G401.6 (cell line): ENCODE measurements around the gene CKAP2L.
"Not testable (repeated sequence)": the region's sequence is repeated elsewhere in the genome, so short reads cannot be mapped to it uniquely, and the experiment has no call there.

ENCODE experiments used
- FAIRE-seq: peaks from 2 replicates; lab custom pipeline; 2012; peaks lifted over from hg19 to GRCh38; lab: Jason Lieb, UNC

Gene CKAP2L

DNA sequence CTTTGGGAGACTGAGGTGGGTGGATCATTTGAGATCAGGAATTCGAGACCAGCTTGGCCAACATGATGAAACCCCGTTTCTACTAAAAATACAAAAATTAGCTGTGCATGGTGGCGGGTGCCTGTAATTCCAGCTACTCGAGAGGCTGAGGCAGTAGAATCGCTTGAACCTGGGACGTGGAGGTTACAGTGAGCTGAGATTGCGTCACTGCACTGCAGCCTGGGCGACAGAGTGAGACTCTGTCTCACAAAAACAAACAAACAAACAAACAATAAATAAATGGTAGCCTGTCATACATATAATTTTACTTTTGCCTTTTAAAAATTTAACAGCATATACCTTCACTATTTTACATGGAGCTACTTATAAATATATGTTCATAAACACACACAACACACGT, 57.5 kb downstream of the CKAP2L start:
- FAIRE-seq: not testable (repeated sequence)

DNA sequence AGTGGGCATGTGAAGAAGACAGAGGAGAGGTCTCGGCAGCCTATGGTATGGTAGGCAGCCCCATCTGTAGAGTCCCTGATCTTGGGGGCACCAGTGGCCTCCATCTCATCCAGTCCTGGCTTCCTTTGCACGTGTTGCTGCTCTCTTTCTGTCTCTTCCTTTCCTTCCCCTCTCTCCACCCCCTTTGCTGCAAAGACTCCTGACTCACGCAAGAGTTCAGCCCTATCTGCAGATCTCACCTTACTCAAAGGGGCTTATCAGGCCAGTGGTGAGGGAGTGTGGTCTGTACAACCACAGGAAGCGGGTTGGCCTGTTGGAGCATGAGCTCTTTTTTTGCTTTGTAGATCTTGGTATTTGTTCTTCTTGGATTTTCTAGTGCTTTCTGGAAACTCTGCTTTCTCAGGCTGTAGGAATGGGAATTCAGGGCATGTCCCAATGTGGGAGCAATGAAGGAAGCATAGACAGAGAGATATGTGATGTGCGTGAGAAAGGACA, 58.2 kb downstream of the CKAP2L start:
- no peak for FAIRE-seq

- no peak for FAIRE-seq
Measured at GRCh38 chr2:112705575-112705974, 58.8 kb downstream of the CKAP2L start.

- no peak for FAIRE-seq
Measured at GRCh38 chr2:112703684-112704083, 60.7 kb downstream of the CKAP2L start.

DNA sequence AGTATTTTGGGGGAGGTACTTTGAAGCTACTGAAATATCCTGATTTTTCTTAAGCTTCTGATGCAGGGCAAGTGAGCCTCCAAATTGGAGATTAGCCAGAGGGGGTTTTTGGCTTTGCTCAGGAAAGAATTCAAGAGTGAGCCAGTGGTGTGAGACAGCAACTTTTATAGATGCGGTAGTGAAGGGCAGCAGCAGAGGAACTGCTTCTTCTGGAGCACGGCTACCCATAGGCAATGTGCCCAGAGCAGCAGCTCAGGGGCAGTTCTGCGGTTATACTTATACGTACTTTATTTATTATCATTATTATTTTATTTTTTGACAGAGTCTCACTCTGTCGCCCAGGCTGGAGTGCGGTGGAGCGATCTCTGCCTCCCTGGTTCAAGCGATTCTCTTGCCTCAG, 63.4 kb downstream of the CKAP2L start:
- no peak for FAIRE-seq

- FAIRE-seq: no peak
Measured at GRCh38 chr2:112699984-112700667, 64.3 kb downstream of the CKAP2L start.

- FAIRE-seq: no peak
Measured at GRCh38 chr2:112698834-112699515, 65.4 kb downstream of the CKAP2L start.

DNA sequence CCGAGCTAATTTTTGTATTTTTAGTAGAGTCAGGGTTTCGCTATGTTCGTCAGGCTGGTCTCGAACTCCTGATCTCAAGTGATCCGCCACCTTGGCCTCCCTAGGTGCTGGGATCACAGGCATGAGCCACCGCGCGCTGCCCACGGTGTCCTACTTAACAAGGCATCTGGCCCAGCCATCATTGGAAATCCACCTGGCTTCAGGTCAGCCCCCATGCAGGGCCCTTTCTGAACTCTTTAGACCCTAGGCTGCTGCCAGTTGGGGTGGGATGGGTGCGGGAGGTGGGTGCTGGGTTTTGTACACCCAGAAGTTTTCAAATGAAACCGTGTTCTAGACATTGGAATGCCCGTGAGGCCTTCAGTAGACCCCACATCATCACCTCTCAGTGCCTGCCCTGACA, 70.2 kb downstream of the CKAP2L start:
- no peak for FAIRE-seq

DNA sequence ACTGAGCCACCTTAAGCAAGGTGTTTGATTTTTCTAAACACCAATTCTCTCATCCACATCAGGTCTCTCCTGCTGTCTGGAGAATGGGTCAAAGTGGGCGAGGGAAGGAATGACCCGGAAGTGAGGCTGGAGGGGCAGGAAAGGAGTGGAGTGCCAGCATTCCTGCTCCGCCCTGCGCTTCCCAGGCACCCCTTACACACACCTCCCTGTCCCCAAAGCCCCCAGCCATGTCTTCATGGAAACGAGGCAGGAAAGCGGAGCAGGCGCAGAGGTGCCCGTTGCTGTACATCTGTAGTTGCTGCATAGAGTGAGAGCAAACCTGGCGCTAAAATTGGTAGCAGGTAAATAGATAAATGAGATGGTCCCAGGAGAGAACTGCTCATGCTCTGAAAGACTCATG, 70.8 kb downstream of the CKAP2L start:
- FAIRE-seq: no peak

DNA sequence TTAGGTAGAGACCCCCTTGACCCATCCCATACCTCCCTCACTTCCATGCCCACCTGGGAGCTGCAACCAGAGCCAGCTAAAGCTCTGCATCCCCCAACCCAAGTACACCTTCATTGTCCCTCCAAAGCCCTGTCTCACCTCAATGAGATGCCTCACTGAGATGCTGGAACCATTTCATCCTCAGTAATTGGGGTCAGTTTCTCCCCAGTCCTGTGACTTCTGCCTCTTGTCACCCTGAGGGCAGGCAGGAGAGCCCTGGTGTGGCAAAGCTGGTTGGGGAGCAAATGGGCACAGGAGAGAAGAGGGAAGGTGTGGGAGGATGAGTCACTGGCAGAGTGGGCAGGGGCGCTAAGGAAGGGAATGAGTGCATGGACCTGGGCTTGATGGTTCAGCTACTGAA, 71.5 kb downstream of the CKAP2L start:
- no peak for FAIRE-seq

- FAIRE-seq: no peak
Measured at GRCh38 chr2:112692495-112692911, 71.9 kb downstream of the CKAP2L start.

DNA sequence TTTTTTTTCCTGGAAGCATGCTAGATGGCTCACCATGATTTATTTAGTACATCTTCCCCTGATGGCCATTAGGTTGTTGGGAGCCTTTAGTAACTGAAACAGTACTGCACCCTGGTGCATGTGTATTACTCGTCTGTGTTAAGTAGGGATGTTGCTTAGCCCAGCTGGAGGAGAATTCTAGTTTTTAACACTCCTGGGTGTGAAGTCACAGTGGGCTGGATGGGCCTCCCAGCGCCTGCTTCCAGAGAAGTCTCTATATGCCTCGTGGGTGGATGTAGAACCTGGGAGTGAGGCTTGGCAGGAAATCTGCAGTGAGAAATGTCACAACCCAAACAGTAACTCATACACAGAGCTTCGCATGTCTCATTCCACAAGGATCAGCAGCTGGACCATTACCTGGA, 72.5 kb downstream of the CKAP2L start:
- no peak for FAIRE-seq

DNA sequence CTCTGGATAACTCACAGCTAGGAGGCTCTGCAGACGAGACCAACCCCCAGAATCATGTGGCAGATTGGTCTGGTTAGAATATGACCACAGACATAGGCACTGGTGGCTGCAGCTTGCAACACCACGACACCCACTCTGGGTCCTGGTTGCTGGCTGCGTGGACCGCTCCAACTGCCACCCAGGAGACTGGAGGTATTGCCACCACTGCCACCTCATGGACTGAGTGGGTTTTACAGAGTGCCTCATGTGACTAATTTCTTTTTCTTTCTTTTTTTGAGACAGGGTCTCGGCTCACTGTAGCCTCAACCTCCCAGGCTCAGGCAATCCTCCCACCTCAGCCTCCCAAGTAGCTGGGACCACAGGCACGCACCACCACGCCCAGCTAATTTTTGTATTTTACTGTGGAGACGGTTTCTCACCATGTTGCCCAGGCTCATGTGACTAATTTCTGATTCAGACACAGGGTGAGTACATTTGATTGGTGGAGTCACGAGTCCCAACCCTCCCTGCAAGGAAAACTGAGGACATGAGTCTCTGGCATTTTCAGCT, 73.5 kb downstream of the CKAP2L start:
- no peak for FAIRE-seq

DNA sequence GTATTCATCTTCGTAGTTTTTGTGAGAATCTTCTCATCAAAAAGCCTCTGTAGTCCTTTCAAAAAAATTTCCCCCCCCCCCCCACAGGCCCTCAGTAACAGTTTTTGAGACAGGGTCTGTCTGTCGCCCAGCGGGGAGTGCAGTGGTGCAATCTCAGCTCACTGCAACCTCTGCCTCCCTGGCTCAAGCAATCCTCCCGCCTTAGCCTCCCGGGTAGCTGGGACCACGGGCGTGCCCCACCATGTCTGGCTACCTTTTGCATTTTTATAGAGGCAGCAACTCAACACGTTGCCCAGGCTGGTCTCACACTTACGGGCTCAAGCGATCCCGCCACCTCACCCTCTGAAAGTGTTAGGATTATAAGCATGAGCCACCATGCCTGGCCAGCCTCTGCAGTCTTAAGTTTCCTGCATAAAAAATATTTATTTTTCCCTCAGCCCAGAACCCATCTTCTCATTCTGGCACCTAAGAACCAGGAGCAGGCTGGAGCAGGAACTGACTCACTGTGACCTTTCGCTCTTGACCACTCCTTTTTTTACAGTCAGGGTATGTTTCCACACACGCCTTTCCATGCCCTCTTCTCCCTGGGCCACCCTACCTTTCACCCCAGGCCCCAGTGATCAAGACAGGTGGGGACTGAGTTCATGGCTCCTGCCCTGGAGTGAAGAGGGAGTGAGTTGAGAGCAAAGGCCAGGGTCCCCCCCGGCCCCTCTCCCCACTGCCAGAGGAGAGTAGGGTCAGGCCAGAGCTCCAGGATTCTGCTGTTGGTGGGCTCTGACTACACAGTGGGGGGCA, 76.1 kb downstream of the CKAP2L start:
- FAIRE-seq: no peak

GRCh38 chr2:112687522-112687921, 76.9 kb downstream of the CKAP2L start:
- no peak for FAIRE-seq
